GM23248 (cell line): ENCODE data around the gene PARD6B. TPM values are rescaled to one million over a fixed set of nuclear protein-coding genes. Genes with fewer than 3 reads are reported as not detected.
"Not testable (repeated sequence)": the region's sequence is repeated elsewhere in the genome, so short reads cannot be mapped to it uniquely, and the experiment has no call there.

Source experiments
- DNase-seq: peaks from one replicate; pipeline ENCODE4 v3.0.0-alpha.2; 2015
- H2AFZ ChIP-seq: fragments of 200-600 bp; sonication (generic); 2 replicates; pipeline ENCODE4 v1.6.1; 2016; ENCODE audit warnings: antibody characterized with exemption
- H3F3A ChIP-seq: fragments of 200-600 bp; sonication (generic); 2 replicates; pipeline ENCODE4 v1.6.1; 2016; ENCODE audit warnings: mild to moderate bottlenecking, antibody characterized with exemption, mixed run types; ENCODE audit not compliant: insufficient read depth
- H3K27ac ChIP-seq: fragments of 200-600 bp; sonication (generic); 2 replicates; pipeline ENCODE4 v1.5.1; 2016; ENCODE audit warnings: mild to moderate bottlenecking
- H3K27me3 ChIP-seq: fragments of 200-600 bp; sonication (generic); replicated peaks from 2 replicates; pipeline ENCODE4 v1.6.1; 2016; ENCODE audit warnings: mild to moderate bottlenecking; ENCODE audit not compliant: insufficient read depth
- H3K36me3 ChIP-seq: fragments of 200-600 bp; sonication (generic); 2 replicates; pipeline ENCODE4 v1.6.1; 2016; ENCODE audit warnings: low read depth, mild to moderate bottlenecking
- H3K4me1 ChIP-seq: fragments of 200-600 bp; sonication (generic); 2 replicates; pipeline ENCODE4 v1.6.1; 2016; ENCODE audit warnings: mild to moderate bottlenecking; ENCODE audit not compliant: insufficient read depth
- H3K4me2 ChIP-seq: fragments of 200-600 bp; sonication (generic); one replicate; pipeline ENCODE4 v1.6.1; 2016; ENCODE audit warnings: mild to moderate bottlenecking; ENCODE audit not compliant: unreplicated experiment
- H3K4me3 ChIP-seq: fragments of 200-600 bp; sonication (generic); 2 replicates; pipeline ENCODE4 v1.5.1; 2016; ENCODE audit warnings: mild to moderate bottlenecking
- H3K79me2 ChIP-seq: fragments of 200-600 bp; sonication (generic); 2 replicates; pipeline ENCODE4 v1.6.1; 2016; ENCODE audit warnings: mild to moderate bottlenecking; ENCODE audit not compliant: insufficient read depth
- H3K9ac ChIP-seq: fragments of 200-600 bp; sonication (generic); 2 replicates; pipeline ENCODE4 v1.6.1; 2016; ENCODE audit warnings: mild to moderate bottlenecking
- H3K9me2 ChIP-seq: fragments of 200-600 bp; sonication (generic); 2 replicates; pipeline ENCODE4 v1.6.1; 2016; ENCODE audit warnings: mixed run types, mild to moderate bottlenecking, moderate library complexity; ENCODE audit not compliant: insufficient read depth
- H3K9me3 ChIP-seq: fragments of 200-600 bp; sonication (generic); one replicate; pipeline ENCODE4 v1.6.1; 2017; ENCODE audit warnings: low read depth
- H4K20me1 ChIP-seq: fragments of 200-600 bp; sonication (generic); 2 replicates; pipeline ENCODE4 v1.6.0; 2016; ENCODE audit not compliant: insufficient read depth
- EZH2 ChIP-seq: fragments of 200-600 bp; sonication (generic); IDR thresholded peaks from 2 replicates; pipeline ENCODE4 v1.6.1; 2018; ENCODE audit warnings: antibody characterized with exemption, mild to moderate bottlenecking; ENCODE audit not compliant: insufficient read depth, poor library complexity, severe bottlenecking
- EZH2phosphoT487 ChIP-seq: fragments of 200-600 bp; sonication (generic); IDR thresholded peaks from 2 replicates; pipeline ENCODE4 v1.6.1; 2018; ENCODE audit warnings: antibody characterized with exemption, moderate library complexity, mild to moderate bottlenecking, low read depth; ENCODE audit not compliant: insufficient read depth
- WGBS, 2 experiments: methylation state at CpG; one replicate each; pipeline ENCODE4 v1.1.6; 2015 to 2017; ENCODE audit warnings: low lambda C conversion rate in 2 of 2, low coverage in 1 of 2; ENCODE audit errors: missing lambda C conversion rate in 2 of 2; 5-methylcytosine and 5-hydroxymethylcytosine counted together
- in situ Hi-C: fragments of 300-500 bp; cut with MboI; formaldehyde crosslinking; loops from 2 replicates; pipeline ENCODE4 v1.15.0; 2020
- polyA plus RNA-seq: library from polyadenylated mRNA; unstranded; fragments of >200 nt; fragmentation: Nextera tagmentation; extraction: Ambion mirVana; gene quantifications from 2 replicates; pipeline ENCODE4 v1.2.1, GENCODE V29; 2016
- total RNA-seq: library from RNA; depleted of rRNA; stranded (reverse); fragments of >200 nt; shearing (Covaris generic); gene quantifications from 2 replicates; pipeline ENCODE4 v1.2.3, GENCODE V29; 2014

Gene PARD6B
- total and polyA plus RNA-seq, 2 experiments from 2014 or later: 0.16 TPM; not detected in 1

GRCh38 chr20:50765674-50766073 is 34.3 kb downstream of the PARD6B start:
- 73 to 76% methylated on average over 3 of the region's 3 CpGs for WGBS, 2 experiments
- in situ Hi-C loops: no loop called here

GRCh38 chr20:50766955-50767809 is 35.8 kb downstream of the PARD6B start:
- H3K36me3 ChIP-seq, H3K27ac ChIP-seq, H4K20me1 ChIP-seq, H3K9me3 ChIP-seq, H3K9me2 ChIP-seq, H3K4me2 ChIP-seq, H3K27me3 ChIP-seq, H3K4me3 ChIP-seq, H3K79me2 ChIP-seq, H2AFZ ChIP-seq, H3K9ac ChIP-seq, H3F3A ChIP-seq, in situ Hi-C loops: not testable (repeated sequence)
- H3K4me1 ChIP-seq: peaks cover 11% of the 10 kb centered on the region
- 57 to 58% methylated on average over 6 to 8 of the region's 10 CpGs for WGBS, 2 experiments
- DNase-seq: peak; percentile 26

More at GRCh38 chr20:50765674-50766073, 34.3 kb downstream of the PARD6B start:
- Histone ChIP-seq H3K27ac (no peak overlapping the region), H3K27me3 (no peaks in the 10 kb centered on the region), H3K36me3 (no peaks in the 10 kb centered on the region), H3K4me1 (peaks cover 22% of the 10 kb centered on the region), H3F3A (peaks cover 13% of the 10 kb centered on the region), H3K4me3 (no peak overlapping the region), H3K79me2 (no peaks in the 10 kb centered on the region), H3K9me2 (no peaks in the 10 kb centered on the region), H3K9me3 (no peaks in the 10 kb centered on the region), H3K4me2 (no peak overlapping the region), H4K20me1 (no peaks in the 10 kb centered on the region), H2AFZ (no peak overlapping the region), H3K9ac (no peak overlapping the region)
- DNase-seq: no peak
- TF ChIP-seq EZH2phosphoT487: no peak
- no peak for TF ChIP-seq EZH2

DNA sequence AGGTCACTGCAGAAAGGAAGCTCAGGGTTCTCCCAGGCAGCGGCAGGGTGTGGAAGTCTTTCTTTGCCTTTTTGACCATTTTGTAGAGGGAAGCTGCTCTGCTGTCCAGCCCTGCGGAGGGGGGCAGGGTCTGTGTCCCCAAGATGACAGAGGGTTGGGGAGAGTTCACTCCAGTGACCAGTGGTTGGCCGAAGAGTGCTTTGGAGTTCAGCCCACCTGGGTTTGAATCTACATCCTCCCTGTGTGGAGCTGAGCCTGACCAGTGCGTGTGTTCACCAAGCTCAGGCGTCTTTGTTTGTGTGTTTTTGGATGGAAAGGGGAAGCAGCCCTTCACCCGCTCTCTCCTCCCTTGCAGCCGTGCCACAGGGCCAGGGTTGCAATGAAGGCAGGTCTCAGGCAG is 37.6 kb downstream of the PARD6B start:
- H3K4me2 ChIP-seq, H3K27me3 ChIP-seq, in situ Hi-C loops, H3F3A ChIP-seq, H4K20me1 ChIP-seq, H3K27ac ChIP-seq, H3K36me3 ChIP-seq, H2AFZ ChIP-seq, H3K4me3 ChIP-seq, DNase-seq, H3K9me3 ChIP-seq, H3K79me2 ChIP-seq, H3K9ac ChIP-seq, H3K4me1 ChIP-seq, H3K9me2 ChIP-seq: not testable (repeated sequence)
- 64 to 80% methylated on average over 2 to 7 of the region's 7 CpGs for WGBS, 2 experiments

DNA sequence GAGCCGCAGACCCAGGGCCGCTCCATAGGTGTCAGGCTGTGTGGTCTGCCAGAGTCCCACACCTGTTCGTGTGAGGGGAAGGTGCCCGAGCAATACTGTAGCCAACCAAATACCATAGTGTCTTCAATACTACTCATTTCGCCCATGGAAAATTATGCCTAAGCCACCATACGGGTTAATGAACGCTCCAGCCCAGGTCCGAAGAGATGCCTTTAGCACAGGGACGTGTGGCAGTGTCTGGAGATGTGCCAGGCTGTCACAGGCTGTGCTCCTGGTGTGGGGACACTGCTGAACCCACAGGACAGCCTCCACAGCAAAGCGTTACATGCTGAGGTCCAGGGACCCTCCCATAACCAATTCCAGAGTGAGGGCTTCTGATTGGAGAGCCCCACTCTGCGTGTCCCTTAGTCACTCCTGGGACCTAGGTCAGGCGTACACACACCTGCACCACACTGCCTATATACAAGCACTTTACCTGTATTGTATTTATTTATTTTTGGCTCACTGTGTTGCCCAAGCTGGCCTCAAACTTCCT is 38.2 kb downstream of the PARD6B start:
- H3K9ac ChIP-seq, H3K9me2 ChIP-seq, H3K79me2 ChIP-seq, H3K4me3 ChIP-seq, H3K36me3 ChIP-seq, H3K27ac ChIP-seq, DNase-seq, H3K4me2 ChIP-seq, H2AFZ ChIP-seq, H3K9me3 ChIP-seq, in situ Hi-C loops, H3K4me1 ChIP-seq, H3F3A ChIP-seq, H3K27me3 ChIP-seq, H4K20me1 ChIP-seq: not testable (repeated sequence)
- 78 to 80% methylated on average over 9 to 11 of the region's 12 CpGs for WGBS, 2 experiments

- H3K27ac ChIP-seq, in situ Hi-C loops: not testable (repeated sequence)
- WGBS, 2 experiments: 81% methylated on average over 8 of the region's 8 CpGs
These were observed 40.2 kb downstream of the PARD6B start for GRCh38 chr20:50771419-50772080.

More at GRCh38 chr20:50771419-50772080, 40.2 kb downstream of the PARD6B start:
- H3K9me3 ChIP-seq, H2AFZ ChIP-seq, H3K4me1 ChIP-seq, H3K4me2 ChIP-seq, H3K9me2 ChIP-seq, H3K36me3 ChIP-seq, H3F3A ChIP-seq, H3K4me3 ChIP-seq, H3K27me3 ChIP-seq, H4K20me1 ChIP-seq, H3K9ac ChIP-seq, H3K79me2 ChIP-seq: not testable (repeated sequence)
- peak; percentile 38 for DNase-seq
